Fibroblast of skin of back (primary cell): ENCODE results near the gene TLCD3B.

Source experiments
- DNase-seq: peaks from one replicate; pipeline ENCODE4 v3.0.0-alpha.2; 2013

The TLCD3B gene

DNA sequence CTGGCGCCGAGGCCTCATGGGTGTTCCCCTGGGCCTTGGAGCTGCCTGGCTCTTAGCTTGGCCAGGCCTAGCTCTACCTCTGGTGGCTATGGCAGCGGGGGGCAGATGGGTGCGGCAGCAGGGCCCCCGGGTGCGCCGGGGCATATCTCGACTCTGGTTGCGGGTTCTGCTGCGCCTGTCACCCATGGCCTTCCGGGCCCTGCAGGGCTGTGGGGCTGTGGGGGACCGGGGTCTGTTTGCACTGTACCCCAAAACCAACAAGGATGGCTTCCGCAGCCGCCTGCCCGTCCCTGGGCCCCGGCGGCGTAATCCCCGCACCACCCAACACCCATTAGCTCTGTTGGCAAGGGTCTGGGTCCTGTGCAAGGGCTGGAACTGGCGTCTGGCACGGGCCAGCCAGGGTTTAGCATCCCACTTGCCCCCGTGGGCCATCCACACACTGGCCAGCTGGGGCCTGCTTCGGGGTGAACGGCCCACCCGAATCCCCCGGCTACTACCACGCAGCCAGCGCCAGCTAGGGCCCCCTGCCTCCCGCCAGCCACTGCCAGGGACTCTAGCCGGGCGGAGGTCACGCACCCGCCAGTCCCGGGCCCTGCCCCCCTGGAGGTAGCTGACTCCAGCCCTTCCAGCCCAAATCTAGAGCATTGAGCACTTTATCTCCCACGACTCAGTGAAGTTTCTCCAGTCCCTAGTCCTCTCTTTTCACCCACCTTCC lies 43.5 kb downstream of the TLCD3B start:
- DNase-seq = no peak

DNA sequence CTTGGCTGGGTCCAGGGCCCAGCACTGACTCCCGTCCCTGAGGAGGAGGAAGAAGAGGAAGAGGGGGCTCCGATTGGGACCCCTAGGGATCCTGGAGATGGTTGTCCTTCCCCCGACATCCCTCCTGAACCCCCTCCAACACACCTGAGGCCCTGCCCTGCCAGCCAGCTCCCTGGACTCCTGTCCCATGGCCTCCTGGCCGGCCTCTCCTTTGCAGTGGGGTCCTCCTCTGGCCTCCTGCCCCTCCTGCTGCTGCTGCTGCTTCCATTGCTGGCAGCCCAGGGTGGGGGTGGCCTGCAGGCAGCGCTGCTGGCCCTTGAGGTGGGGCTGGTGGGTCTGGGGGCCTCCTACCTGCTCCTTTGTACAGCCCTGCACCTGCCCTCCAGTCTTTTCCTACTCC lies 44.1 kb downstream of the TLCD3B start:
- DNase-seq = no peak

DNA sequence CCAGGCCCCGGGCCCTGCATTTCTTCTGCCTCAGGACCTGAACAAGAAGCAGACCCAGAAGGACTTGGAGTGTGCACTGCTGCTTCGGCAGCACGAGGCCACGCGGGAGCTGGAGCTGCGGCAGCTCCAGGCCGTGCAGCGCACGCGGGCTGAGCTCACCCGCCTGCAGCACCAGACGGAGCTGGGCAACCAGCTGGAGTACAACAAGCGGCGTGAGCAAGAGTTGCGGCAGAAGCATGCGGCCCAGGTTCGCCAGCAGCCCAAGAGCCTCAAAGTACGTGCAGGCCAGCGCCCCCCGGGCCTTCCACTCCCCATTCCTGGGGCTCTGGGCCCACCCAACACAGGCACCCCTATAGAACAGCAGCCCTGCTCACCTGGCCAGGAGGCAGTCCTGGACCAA lies 44.8 kb downstream of the TLCD3B start:
- DNase-seq = no peak

DNA sequence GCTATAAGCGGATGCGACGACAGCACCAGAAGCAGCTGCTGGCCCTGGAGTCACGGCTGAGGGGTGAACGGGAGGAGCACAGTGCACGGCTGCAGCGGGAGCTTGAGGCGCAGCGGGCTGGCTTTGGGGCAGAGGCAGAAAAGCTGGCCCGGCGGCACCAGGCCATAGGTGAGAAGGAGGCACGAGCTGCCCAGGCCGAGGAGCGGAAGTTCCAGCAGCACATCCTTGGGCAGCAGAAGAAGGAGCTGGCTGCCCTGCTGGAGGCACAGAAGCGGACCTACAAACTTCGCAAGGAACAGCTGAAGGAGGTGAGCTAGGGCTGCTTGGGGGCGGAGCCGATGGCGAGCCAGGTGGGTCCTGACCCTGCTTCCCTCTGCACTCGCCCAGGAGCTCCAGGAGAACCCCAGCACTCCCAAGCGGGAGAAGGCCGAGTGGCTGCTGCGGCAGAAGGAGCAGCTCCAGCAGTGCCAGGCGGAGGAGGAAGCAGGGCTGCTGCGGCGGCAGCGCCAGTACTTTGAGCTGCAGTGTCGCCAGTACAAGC lies 45.7 kb downstream of the TLCD3B start:
- DNase-seq = no peak

DNA sequence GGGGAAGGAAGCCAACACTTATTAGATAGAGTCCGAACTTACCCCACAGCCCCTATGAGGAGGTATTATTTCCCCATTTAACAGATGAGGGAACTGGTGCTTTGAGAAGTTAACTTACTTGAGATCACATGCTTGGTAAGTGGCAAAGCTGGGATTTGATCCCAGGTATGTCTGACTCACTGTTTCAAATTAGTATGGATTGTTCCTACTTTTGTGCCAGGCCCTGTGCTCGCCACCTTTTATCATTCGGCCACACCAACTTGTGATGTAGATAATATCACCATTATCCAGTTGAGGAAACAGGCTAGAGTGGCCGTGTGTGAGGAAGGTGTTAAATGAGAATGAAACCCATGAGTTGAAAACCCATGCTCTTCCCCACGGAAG lies 46.3 kb downstream of the TLCD3B start:
- no peak for DNase-seq

DNA sequence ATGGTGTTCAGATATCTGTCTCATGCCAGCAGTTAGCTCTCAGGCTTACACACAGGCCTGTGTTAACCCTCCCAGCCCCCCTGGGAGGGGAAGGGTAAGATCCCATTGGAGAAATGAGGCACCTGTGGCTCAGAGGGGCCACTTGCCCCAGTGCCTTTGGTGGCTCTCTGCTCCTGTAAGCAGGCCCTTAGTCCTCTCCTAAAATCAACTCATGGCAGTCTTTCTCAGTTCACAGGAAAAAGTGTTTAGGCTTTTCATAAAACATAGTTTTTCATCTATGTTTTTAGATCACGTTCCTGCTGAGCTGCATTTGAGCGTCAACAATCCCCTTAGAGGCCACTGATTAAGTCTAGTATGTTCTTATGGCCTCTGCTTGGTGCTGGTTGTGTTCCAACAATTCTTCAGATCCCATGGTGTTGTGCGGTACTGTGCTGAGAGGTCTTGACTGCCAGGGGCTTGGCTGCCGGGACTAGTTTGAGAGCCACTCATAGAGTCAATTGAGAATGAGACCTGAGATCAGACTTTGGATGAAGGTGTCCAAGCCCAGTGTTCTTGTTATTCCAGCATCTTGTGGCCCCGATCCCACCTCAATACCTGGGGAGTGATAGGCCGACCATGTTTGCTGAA lies 46.8 kb downstream of the TLCD3B start:
- DNase-seq = no peak

DNA sequence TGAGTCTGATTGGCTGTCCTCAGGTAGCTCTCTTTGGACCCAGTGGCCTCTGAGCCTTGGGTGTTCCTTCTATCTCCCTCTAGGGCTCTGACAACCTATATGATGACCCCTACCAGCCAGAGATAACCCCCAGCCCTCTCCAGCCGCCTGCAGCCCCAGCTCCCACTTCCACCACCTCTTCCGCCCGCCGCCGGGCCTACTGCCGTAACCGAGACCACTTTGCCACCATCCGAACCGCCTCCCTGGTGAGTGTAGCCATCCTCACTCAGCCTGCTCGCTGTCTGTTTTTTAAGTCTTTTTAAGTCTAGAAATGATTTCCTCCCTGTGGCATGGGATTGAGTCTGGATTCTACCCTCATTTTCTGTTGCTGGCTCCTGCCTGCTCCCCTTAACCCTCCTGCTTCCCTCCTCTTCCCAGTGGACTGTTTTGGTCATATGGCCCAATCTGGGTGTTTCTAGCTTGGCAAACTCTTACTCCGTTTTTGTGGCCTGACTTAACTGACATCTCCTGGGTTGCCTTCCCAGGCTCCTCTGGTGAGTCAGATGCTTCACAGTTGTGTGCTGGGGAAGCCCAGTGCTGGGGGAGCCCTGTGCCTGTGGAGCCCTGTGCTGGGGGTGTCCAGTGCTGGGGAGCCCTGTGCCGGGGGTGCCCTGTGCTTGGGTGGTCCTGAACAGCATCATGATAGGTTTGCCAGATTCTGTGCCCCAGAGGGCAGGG lies 47.5 kb downstream of the TLCD3B start:
- no peak for DNase-seq

DNA sequence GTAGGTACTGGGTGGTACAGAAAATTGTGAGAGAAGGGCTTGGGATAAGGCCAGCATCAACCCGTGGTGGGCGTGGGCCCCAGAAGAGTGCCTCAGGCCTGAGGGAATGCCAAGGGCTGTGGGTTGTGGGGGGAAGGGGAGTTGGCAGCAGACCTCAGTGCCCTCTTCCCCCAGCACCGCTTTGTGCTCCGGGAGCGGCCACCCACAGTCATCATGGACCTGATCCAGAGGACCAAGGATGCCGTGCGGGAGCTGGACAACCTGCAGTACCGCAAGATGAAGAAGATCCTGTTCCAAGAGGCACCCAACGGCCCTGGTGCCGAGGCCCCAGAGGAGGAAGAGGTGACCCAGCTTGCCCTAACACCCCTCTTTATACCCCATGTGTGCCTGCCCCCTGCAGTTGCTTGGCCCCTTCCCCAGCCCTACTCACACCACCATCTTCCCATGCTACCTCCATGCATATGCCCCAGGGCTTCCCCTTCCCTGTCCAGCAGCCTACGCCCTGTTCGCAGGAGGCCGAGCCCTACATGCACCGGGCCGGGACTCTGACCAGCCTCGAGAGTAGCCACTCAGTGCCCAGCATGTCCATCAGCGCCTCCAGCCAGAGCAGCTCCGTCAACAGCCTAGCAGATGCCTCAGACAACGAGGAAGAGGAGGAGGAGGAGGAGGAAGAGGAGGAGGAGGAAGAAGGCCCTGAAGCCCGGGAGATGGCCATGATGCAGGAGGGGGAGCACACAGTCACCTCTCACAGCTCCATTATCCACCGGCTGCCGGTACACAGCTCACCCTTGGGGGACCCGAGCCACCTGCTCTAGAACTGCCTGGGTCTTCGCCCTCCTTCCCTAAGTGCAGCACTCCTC lies 48.3 kb downstream of the TLCD3B start:
- DNase-seq = no peak

DNA sequence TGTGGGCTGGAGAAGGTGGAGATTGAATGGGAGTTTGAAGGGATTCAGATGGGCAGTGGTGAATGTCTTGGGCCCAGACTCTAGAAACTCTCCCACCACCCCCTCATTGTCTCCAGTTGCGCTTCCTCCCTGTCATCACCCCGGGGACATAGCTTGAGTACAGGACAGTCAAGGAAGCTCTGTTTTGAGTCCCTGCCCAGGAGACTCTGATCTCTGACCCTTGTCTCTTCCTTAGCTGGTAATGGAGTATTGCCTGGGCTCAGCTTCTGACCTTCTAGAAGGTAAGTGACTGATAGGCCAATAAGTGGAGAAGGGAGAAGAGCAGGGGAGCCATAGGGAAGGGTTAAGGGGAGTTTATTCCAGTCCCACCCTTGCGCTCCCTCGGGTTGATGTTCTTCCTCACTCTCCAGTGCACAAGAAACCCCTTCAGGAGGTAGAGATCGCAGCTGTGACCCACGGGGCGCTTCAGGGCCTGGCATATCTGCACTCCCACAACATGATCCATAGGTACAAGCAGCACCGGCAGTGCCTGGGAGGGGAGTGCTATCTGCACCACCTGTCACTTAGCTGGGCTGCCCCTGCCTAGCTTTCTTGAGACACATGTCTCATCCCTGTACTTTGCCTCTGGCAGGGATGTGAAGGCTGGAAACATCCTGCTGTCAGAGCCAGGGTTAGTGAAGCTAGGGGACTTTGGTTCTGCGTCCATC lies 52.4 kb downstream of the TLCD3B start:
- no peak for DNase-seq

DNA sequence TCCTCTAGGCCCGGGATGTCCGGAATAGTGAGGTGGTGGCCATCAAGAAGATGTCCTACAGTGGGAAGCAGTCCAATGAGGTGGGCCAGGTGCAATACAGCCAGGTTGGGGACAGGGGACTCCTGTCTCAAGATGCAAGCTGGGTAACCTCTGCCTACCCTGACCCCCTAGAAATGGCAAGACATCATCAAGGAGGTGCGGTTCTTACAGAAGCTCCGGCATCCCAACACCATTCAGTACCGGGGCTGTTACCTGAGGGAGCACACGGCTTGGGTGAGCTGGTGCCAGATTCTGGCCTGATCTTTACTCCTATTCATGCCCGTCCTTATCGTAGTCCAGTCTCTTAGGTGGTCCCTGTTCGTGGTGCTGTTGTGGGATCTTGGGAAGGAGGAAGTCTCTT lies 53.0 kb downstream of the TLCD3B start:
- no peak for DNase-seq

DNA sequence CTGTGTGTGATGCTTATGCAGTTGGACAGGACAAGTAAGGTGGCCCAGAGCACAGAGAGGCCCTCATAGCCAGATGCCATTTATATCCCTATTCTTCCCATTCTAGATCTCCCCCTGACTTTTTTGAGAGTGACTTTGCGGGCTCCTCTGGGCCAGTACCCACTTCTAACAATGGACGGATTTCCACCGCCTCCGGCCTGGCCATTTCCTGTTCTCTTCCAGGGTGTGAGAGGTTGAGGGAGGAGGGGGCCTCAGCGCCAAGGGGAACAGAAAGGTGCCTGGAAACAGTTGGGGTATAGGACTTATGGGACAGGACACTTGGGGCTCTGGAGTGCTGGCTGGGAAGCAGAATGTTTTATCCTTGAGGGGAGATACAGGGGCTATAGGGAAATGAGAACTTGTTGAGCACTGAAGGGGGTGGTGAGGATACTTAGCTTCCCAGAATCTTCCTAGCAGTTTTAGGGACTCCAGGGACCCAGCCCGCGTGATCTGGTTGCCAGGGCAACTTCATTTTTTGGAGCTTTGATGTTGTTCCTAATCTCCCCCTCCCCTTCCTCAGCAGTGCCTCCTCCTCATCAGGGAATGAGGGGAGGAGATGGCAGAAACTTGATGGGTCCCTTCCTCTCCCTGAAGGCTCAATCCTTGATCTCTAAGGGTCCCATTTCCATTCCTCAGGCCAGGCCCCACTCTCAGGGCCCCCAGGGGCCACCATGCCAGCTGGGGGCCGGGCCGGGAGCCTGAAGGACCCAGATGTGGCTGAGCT lies 53.8 kb downstream of the TLCD3B start:
- DNase-seq = no peak

DNA sequence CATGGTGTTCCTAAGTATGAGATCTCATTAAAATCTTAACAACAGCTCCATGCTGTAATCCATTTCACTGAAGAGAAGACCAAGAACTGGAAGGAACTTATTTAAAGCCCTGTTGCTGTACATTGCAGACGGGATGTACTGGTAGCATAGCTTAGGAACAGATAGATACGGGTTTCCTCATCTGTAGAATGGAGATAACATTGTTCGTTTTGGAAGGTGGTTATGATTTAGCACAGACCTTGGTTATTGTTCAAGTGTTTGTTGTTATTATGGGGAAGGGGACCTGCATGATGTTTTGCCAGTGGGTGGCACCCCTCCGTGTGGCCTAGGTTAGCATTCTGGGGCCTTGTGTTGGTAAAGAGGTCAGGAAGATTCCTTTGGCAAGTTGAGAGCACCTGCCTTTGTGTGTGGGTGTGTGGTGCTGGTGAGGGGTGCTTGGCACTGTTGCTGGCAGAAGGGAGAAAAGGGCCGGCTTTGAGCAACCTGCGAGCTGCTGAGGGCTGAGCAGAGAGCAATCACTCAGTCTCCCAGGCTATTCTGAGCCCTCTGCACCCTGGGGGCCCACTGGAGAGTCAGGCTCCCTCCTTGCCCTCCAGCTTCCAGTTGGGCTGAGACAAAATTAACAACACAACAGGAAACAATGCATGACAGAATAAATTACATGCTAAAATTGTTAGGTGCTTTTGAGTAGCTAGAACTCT lies 55.1 kb downstream of the TLCD3B start:
- DNase-seq = no peak

DNA sequence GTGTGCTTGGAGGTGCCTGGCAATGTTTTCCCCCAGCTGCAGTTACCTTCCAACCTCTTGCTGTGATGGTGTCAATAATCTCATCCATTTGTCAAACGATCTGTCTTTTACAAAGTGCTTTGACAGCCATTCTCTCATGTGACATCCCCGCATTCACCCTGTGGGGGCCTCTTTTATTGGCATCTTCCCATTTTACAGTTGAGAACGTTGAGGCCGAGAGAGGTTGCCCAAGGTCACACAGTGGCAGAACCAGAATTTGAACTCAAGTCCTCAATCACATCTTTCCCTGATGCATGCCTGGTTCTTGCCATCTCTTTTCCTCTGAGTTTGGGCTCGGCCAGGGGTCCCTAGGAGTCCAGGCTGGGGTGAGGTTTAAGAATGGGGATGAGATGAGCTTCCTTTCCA lies 55.9 kb downstream of the TLCD3B start:
- no peak for DNase-seq
